GM19240 (cell line): ENCODE data around the gene VPS35L.
"Not testable (repeated sequence)": the region's sequence is repeated elsewhere in the genome, so short reads cannot be mapped to it uniquely, and the experiment has no call there.

ENCODE experiments used
- DNase-seq: peaks from one replicate; pipeline ENCODE4 v3.0.0; 2011; ENCODE audit warnings: low spot score; ENCODE audit not compliant: insufficient read length

Gene VPS35L

GRCh38 chr16:19654147-19654546 is 98.6 kb downstream of the VPS35L start:
- DNase-seq = no peak

DNA sequence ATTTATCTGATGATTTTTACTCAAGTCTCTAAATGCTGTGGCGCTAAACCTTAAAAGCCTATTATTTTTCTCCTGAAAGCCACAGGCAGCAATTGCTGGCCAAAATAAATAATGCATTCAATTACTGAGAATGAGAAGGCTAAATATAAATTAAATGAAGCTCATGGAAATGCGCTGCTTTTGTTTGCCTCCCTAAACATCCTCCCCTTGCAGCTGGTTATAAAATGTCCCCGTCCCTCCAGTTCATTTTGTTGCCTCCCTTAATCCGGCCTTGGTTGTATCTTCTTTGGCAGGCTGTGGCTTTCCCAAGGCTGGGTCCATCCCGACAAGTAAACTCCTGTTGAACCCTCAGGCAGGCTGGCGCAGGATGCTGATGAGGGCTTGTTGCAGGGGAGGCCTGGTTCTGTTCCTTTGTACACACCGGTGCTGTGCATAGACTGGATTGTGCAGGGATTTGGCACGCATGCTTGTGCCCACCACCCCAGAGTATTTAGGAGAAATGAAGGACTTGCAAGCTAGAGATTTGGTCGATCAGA is 99.8 kb downstream of the VPS35L start:
- no peak for DNase-seq

DNA sequence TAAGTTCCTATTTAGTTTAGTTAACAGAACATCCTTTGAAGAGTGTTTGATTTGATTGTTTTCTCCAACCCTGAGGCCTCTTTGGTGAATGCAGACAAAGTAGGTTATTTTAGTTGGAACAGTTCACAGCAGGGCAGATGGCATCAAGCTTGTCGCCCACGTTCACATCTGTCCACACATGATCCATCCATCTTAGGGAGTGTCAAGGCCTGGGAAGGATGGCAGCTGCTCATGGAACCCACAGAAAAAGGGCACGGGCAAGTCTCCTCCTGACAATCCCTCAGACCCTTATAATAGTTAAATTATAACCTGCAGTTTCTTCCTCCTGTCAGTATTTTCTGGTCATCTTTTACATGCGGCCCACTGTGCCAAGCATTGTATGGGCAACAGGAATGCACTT is 102.3 kb downstream of the VPS35L start:
- no peak for DNase-seq

DNA sequence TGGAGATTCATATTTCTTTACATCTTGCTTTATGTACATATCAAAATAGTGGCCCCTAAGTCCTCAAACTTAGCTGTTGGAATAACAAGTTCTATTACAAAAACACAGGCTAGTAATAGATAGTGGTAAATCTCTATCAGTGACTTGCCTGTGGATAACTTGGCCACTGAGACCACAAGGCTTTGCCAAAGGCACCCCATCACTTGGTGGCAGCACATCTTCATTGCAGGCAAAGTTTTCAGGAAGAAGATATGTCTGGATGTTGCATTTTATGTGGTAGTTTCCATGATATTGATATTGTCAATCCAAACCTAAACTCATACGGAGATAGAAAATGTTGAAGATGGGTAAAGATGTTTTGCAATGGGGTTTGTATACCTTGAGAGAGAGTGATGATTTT is 104.1 kb downstream of the VPS35L start:
- no peak for DNase-seq

DNA sequence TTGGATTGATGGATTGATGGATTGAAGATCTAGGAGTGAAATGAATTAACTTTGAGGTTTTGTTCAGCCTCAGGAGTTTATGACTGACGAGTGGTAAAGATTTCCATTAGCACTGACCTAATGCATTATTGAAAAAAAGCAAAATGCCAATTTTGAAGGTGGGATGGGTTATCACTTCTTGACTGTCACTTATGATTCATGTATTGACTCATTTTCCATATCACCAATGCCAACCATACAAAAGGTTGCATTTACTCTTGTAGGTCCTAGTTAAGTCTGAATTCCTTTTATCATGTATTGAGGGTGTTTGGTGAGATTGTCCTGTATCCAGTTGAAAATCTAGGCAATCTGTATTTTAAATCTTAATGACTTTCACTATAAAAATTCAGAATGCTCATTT is 104.9 kb downstream of the VPS35L start:
- DNase-seq = no peak

DNA sequence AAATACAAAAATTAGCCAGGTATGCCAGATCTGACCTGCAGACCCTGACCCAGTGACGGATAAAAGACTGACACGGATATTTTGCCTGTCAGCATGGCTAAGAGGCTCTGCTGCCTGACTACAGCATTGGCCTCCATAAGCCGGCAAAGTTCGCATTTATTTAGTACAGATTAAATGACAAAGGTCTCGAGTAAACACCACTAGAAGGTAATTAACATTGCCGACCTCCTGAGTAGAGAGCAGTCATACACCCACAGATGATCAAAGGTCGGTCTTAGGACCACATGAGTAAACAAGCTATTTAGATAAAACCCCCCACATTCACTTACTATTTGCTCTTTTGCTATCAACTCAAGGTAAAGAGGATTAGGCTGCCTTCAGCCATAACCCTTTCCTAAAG is 106.8 kb downstream of the VPS35L start:
- no peak for DNase-seq

- DNase-seq = no peak
Observed at GRCh38 chr16:19664166-19664565, 108.7 kb downstream of the VPS35L start.

DNA sequence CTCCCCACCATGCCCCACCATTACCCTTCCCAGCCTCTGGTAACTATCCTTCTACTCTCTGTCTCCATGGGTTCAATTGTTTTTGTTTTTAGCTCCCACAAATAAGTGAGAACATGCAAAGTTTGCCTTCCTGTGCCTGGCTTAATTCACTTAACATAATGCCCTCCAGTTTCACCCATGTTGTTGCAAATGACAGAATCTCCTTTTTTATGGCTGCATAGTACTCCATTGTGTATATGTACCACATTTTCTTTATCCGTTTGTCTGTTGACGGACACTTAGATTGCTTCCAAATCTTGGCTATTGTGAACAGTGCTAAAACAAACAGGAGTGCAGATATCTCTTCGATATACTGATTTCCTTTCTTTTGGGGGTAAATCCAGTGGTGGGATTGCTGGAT is 109.8 kb downstream of the VPS35L start:
- not testable (repeated sequence) for DNase-seq

DNA sequence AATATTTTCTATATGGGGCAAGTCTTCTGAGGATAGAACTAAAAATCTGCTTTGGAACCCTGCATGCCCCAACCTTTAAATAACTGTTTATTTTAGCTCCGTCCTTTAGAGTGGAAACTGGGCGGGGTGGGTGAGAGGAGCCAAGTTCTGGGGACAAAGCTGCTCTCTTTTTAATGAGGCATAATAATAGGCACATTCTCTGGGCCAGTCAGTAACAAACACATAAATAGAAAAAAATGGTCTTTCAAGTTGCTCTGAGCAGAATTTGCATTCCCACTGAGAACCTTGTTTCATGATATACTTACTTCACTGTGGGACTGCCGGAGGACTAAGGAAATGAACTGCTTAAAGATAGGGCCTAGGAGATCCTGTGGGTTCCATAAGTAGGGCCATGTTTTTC is 111.0 kb downstream of the VPS35L start:
- DNase-seq = no peak

DNA sequence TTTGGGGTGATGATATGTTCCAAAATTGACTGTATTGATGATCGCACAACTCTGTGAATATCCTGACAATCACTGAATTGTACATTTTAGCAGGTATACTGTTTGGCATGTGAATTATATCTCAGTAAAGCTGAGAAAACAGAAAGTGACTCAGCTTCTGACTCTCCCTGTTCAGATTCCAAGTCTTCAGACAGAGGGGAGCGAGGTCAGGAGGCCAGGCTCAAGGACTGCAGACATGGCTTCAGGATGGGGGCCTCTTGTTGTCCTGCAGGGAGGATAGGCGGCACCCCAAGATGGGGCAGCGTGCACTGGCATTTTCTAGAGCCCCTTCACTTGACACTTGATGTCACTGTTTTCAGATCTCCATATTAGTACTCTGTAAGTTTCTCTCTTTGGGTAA is 116.9 kb downstream of the VPS35L start:
- no peak for DNase-seq

DNA sequence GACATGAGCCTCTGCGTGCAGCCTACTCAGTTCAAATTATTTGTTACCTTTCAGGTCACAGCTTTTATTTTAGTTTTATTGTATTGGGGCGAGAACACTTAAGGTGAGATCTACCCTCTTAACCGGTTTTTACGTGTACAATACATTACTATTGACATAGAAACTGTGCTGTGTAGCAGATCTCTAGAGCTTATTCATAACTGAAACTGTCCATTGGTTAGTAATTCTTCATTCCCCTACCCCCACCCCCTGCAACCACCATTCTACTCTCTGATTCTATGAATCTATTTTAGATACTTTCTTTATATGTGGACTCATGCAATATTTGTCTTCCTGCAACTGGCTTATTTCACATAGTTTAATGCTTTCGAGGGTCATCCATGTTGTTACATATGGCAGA is 119.0 kb downstream of the VPS35L start:
- no peak for DNase-seq

DNA sequence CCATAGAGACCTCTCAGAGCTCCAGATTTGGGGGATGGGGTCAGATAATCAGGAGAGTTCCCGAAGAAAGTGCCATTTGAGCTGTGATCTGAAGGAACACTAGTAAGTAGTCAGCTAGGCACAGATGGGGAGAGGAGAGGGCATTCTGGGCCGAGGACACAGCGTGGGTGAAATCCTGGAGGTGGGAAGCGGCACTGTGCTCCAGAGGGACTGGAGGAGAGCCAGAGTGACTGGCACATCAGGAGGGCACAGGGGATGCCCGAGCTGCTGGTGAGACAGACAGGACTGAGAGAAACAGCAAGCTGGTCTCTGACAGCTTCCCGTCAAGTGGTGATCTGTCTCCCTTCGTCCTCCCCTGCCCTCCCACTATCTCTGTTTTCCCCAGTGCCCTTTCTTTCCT is 121.9 kb downstream of the VPS35L start:
- DNase-seq = no peak

DNA sequence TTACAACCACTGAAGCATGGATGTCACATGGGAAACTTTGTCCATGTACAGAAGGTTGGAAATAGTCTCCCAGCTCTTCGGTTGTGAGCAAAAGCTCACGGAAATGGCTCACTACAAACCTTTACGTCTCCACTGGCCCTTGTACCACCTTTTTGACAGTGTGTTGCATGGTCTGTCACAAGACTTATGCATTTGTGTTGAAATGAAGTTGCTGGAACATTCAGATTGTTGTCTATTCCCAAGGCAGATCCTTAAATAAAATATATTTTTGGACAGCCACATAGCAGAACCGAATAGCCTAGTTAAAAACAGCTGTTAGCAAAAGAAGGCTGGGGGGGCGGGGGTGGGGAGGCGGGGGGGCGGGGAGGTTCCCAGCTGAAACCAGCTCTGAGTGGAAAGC is 123.3 kb downstream of the VPS35L start:
- DNase-seq = no peak

GRCh38 chr16:19679281-19679680 is 123.8 kb downstream of the VPS35L start:
- not testable (repeated sequence) for DNase-seq

GRCh38 chr16:19680881-19681340 is 125.4 kb downstream of the VPS35L start:
- DNase-seq = no peak

- DNase-seq = no peak
Observed at GRCh38 chr16:19681637-19682036, 126.1 kb downstream of the VPS35L start.

DNA sequence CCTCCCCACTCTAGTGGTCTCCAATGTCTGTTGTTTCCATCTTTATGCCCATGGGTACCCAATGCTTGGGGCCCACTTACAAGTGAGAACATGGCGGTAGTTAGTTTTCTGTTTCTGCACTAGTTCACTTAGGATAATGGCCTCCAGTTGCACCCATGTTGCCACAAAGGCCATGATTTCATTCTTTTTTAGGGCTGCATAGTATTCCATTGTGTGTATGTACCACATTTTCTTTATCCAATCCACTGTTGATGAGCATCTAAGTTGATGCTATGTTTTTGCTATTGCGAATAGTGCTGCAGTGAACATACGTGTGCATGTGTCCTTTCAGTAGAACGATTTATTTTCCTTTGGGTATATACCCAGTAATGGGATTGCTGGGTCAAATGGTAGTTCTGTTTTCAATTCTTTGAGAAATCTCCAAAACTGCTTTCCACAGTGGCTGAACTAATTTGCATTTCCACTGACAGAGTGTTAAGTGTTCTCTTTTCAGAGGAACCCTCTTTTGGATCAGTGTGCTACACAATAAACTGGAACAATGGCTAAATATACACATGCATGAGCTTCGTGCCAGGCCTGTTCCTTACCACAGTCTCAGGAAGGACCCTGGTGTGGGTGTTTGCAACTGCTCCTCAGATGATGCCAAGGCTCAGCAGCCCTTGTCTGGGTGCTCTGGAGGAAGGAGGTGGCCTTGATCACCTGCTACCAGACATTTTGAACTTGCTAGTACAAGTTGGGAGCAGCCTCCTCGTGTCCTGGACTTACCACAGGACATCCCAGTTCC is 128.1 kb downstream of the VPS35L start:
- no peak for DNase-seq

DNA sequence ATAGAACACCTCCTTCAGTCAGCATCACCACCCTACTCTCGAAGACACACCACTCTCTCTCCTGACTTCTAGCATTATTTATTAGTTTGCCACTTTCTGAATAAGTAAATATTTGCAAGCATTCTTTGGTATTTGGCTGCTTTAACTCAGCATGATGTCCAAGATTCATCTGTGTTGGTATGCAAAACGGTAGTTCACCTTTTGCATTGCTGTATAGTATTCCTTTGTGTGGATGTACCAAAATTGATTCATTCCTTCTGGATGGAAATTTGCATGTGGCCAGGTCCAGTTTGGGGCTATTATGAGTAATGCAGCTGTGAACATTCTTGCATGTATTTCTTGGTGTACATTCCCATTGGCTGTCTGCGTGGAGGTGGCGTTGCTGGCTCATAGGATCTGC is 129.7 kb downstream of the VPS35L start:
- no peak for DNase-seq

DNA sequence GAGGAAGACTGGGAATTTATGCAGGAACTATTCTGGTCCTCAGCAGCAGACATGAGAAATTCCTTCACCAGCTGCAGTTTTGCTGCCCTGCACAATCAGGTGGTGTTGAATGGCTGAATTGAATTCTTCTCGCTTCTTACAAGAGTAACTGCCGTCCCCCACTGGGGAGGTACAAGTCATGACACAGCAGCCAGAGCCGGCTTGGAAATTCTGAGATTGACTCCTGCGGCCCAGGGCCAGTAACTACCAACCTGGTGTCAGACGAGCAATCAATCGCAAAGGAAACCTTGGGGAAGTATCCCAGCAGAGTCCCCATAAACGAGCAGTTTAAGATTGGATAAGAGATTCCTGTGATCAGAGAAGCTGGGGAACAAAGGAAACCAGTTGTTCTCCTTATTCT is 131.8 kb downstream of the VPS35L start:
- DNase-seq = no peak

GRCh38 chr16:19688396-19689024 is 133.0 kb downstream of the VPS35L start:
- DNase-seq = no peak

DNA sequence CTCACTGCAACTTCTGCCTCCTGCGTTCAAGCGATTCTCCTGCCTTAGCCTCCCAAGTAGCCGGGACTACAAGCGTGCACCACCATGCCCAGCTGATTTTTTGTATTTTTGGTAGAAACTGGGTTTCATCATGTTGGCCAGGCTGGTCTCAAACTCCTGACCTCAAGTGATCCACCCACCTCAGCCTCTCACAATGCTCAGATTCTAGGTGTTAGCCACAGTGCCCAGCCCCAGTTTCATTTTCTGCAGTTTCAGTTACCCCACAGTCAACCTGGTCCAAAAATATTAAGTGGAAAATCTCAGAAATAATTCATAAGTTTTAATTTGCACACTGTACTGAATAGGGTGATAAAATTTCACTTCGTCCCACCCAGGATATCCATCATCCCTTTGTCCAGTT is 133.8 kb downstream of the VPS35L start:
- DNase-seq = no peak

- no peak for DNase-seq
Observed at GRCh38 chr16:19690196-19690595, 134.7 kb downstream of the VPS35L start.
